Fibroblast of lung (primary cell): Measurements from ENCODE around the gene GAB2.

ENCODE experiments used
- EZH2 ChIP-seq: IDR thresholded peaks from 2 replicates; pipeline ENCODE4 v1.5.1; 2012; ENCODE audit warnings: low read length, control low read depth, mild to moderate bottlenecking; ENCODE audit errors: missing control alignments
- TF ChIP-seq, protein P1 (sequence below), 2 donors: IDR thresholded peaks in 1 of 2; conservative IDR thresholded peaks in 1 of 2; 1 replicate in 1 of 2; 2 replicates in 1 of 2; pipeline ENCODE4 v1.5.1; 2011 to 2012; ENCODE audit warnings: low read length in 2 of 2, control low read depth in 1 of 2, inconsistent platforms in 1 of 2, low read depth in 1 of 2, mild to moderate bottlenecking in 1 of 2

DNA sequence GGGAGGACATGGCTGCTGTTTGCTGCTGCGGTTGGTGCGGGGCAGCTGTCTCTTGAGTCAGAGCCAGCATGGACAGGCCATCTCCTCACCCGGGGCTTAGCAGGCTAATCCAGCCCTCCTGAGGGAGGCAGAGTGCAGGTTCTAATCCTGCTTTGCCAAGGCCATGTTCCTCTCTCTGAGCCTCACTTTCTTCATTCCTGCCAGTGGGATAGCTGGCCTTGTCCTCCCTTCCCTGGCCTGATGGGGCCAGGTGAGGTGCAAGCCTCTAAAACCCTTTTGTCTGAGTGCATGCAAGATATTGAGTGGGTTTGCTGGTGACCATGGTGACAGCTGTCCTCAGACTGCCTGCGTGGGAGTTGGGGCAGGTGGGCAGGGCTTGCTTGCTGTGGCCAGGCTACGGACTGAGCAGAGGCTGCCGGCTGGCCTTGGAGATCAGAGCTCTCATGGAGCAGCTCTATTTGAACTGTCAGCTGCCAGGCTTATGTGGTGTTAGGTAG, 225.3 kb downstream of the GAB2 start:
- TF ChIP-seq, protein P1, sequence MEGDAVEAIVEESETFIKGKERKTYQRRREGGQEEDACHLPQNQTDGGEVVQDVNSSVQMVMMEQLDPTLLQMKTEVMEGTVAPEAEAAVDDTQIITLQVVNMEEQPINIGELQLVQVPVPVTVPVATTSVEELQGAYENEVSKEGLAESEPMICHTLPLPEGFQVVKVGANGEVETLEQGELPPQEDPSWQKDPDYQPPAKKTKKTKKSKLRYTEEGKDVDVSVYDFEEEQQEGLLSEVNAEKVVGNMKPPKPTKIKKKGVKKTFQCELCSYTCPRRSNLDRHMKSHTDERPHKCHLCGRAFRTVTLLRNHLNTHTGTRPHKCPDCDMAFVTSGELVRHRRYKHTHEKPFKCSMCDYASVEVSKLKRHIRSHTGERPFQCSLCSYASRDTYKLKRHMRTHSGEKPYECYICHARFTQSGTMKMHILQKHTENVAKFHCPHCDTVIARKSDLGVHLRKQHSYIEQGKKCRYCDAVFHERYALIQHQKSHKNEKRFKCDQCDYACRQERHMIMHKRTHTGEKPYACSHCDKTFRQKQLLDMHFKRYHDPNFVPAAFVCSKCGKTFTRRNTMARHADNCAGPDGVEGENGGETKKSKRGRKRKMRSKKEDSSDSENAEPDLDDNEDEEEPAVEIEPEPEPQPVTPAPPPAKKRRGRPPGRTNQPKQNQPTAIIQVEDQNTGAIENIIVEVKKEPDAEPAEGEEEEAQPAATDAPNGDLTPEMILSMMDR (conservative IDR thresholded peaks at IDR 0.05 in 1 of 2, IDR thresholded peaks at IDR 0.05 in 1 of 2; ENCODE audit: low read depth in 1 of 2, low read length in 2 of 2) = no peak
- no peak for TF ChIP-seq EZH2
